Heart left ventricle (tissue), 13 donors: ENCODE data around the gene NELFB.

ENCODE experiments used
- CTCF ChIP-seq, 12 donors: fragments of 200-600 bp; sonication (generic) in 4 of 12; IDR thresholded peaks; one replicate each; pipeline versions ENCODE4 v1.5.0 to v1.8.0; 2018 to 2022; ENCODE audit warnings: antibody characterized with exemption in 12 of 12, mild to moderate bottlenecking in 5 of 12
- POLR2A ChIP-seq, 2 donors: fragments of 450-650 bp; IDR thresholded peaks; one replicate each; pipeline ENCODE4 v1.6.1; 2017; ENCODE audit warnings: antibody characterized with exemption in 2 of 2, mild to moderate bottlenecking in 2 of 2, moderate library complexity in 2 of 2
- donor health status: ischemic (EF 13 %, LVEDD 7.1; RV severe dilation, severe dysfunction).
- donor health status: DM: no; HTN: yes; CAD: no.
- donor health status: DM: no; HTN: no; CAD: no.
- donor health status: ischemic (EF 25% LVEDD 6.9; RV normal size, moderate dysfunction).
- donor health status: ischemic (EF 25% LVEDD 5.7; RV mildly dilated, moderate dysfunction).
- donor health status: ischemic (EF 35%, LVEDD 5.7; RV mildly dilated, moderate dysfunction).
- donor health status: nonischemic (EF 11% LVEDD 7.7; RV severe dilation, severe dysfunction).
- donor health status: DM: yes; HTN: yes; CAD: no.
- donor health status: PGD.
- donor health status: ischemic (EF 29% LVEDD 5.4; RV normal size, mild dysfunction).
- donor health status: nonischemic (EF 23%, LVEDD 6.1; RV moderate dilation, normal function).

- TF ChIP-seq POLR2A (IDR thresholded peaks at IDR 0.05) (no peak), CTCF (IDR thresholded peaks at IDR 0.05) (no peak)
Measured at GRCh38 chr9:137221506-137222111, 33.5 kb upstream of the NELFB start.
